Measurements from ENCODE around the gene EID2B.

The EID2B gene

GRCh38 chr19:39532233-39533002, at the start of gene EID2B:
EID2B (minus strand) TSS chr19:39532852; CDS start chr19:39532802, 50 bp downstream.
- peak; percentile 93 to 95 for DNase-seq

- no peak for DNase-seq
Measured at GRCh38 chr19:39582442-39582841, 49.8 kb upstream of the EID2B start.

- no peak for DNase-seq
Measured at GRCh38 chr19:39568604-39569003, 36.0 kb upstream of the EID2B start.

- no peak for DNase-seq
Measured at GRCh38 chr19:39566064-39566463, 33.4 kb upstream of the EID2B start.

- DNase-seq = peak in 1 of 2 experiments; percentile 3
Measured at GRCh38 chr19:39563408-39563807, 30.8 kb upstream of the EID2B start.

- DNase-seq = no peak
Measured at GRCh38 chr19:39558624-39559117, 26.0 kb upstream of the EID2B start.

GRCh38 chr19:39557811-39558623, 25.4 kb upstream of the EID2B start:
- DNase-seq = peak; percentile 48 to 87

GRCh38 chr19:39555883-39556282, 23.2 kb upstream of the EID2B start:
- no peak for DNase-seq

GRCh38 chr19:39554701-39555311, 22.2 kb upstream of the EID2B start:
- DNase-seq = no peak

GRCh38 chr19:39553082-39553652, 20.5 kb upstream of the EID2B start:
- no peak for DNase-seq

GRCh38 chr19:39550197-39550596, 17.5 kb upstream of the EID2B start:
- DNase-seq = no peak

- no peak for DNase-seq
Measured at GRCh38 chr19:39546599-39546998, 13.9 kb upstream of the EID2B start.

- DNase-seq = no peak
Measured at GRCh38 chr19:39544911-39545310, 12.3 kb upstream of the EID2B start.

- no peak for DNase-seq
Measured at GRCh38 chr19:39544226-39544903, 11.7 kb upstream of the EID2B start.

GRCh38 chr19:39543477-39543857, 10.8 kb upstream of the EID2B start:
- DNase-seq = no peak

- no peak for DNase-seq
Measured at GRCh38 chr19:39542206-39542605, 9.6 kb upstream of the EID2B start.

GRCh38 chr19:39540333-39540673, 7.7 kb upstream of the EID2B start:
- DNase-seq = no peak

- peak; percentile 87 to 89 for DNase-seq
Measured at GRCh38 chr19:39539518-39540332, 7.1 kb upstream of the EID2B start, which contains the start of gene EID2. EID2 (minus strand) TSS chr19:39540161; CDS start chr19:39540079, 82 bp downstream.

GRCh38 chr19:39539165-39539517, 6.5 kb upstream of the EID2B start:
- DNase-seq = no peak

GRCh38 chr19:39533791-39534190, 1.1 kb upstream of the EID2B start:
- no peak for DNase-seq

- no peak for DNase-seq
Measured at GRCh38 chr19:39533003-39533512, 406 bp upstream of the EID2B start.

GRCh38 chr19:39531834-39532232, 819 bp downstream of the EID2B start:
- no peak for DNase-seq
